ENCODE results near the gene DIAPH3. TPM values are rescaled to one million over a fixed set of nuclear protein-coding genes. Genes with fewer than 3 reads are reported as not detected.

Gene DIAPH3
- polyA plus RNA-seq, 3 donors = 0.04 to 0.09 TPM; not detected in 1

- DNase-seq = no peak
- TF ChIP-seq, protein P1, sequence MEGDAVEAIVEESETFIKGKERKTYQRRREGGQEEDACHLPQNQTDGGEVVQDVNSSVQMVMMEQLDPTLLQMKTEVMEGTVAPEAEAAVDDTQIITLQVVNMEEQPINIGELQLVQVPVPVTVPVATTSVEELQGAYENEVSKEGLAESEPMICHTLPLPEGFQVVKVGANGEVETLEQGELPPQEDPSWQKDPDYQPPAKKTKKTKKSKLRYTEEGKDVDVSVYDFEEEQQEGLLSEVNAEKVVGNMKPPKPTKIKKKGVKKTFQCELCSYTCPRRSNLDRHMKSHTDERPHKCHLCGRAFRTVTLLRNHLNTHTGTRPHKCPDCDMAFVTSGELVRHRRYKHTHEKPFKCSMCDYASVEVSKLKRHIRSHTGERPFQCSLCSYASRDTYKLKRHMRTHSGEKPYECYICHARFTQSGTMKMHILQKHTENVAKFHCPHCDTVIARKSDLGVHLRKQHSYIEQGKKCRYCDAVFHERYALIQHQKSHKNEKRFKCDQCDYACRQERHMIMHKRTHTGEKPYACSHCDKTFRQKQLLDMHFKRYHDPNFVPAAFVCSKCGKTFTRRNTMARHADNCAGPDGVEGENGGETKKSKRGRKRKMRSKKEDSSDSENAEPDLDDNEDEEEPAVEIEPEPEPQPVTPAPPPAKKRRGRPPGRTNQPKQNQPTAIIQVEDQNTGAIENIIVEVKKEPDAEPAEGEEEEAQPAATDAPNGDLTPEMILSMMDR (IDR thresholded peaks at IDR 0.05) = no peak
- H3K27me3 ChIP-seq (ENCODE audit: control insufficient read depth in 2 of 2, insufficient read depth in 2 of 2, low read length in 2 of 2) = no peaks in the 10 kb centered on the region
- Mint-ChIP-seq H3K27ac (no peak overlapping the region), H3K36me3 (no peaks in the 10 kb centered on the region), H3K27me3 (ENCODE audit: low read depth in 3 of 3) (no peaks in the 10 kb centered on the region), H3K4me3 (no peak overlapping the region), H3K4me1 (no peaks in the 10 kb centered on the region), H3K9me3 (no peaks in the 10 kb centered on the region)
- H3K4me1 ChIP-seq (ENCODE audit: control insufficient read depth in 1 of 2, insufficient read depth in 2 of 2, low read length in 2 of 2) = no peaks in the 10 kb centered on the region
- H3K9me3 ChIP-seq (replicated peaks in 1 of 2; ENCODE audit: control insufficient read depth in 1 of 2, insufficient read depth in 1 of 2, low read length in 2 of 2) = no peaks in the 10 kb centered on the region
- H3K79me2 ChIP-seq (ENCODE audit: insufficient read depth, low read length) = no peaks in the 10 kb centered on the region
- H2AFZ ChIP-seq (ENCODE audit: insufficient read depth, low read depth, low read length, poor library complexity, severe bottlenecking) = no peak overlapping the region
- intact Hi-C loops (cut with micrococcal nuclease) = no loop called here
- no peak overlapping the region for H3K4me3 ChIP-seq (replicated peaks in 1 of 3; ENCODE audit: low read depth in 2 of 3, low read length in 3 of 3)
- no peak overlapping the region for H3K4me2 ChIP-seq (replicated peaks; ENCODE audit: extremely low read depth, low read length, poor library complexity, severe bottlenecking)
- WGBS (ENCODE audit: insufficient coverage) = 100% methylated on average over 2 of the region's 3 CpGs
- H3K27ac ChIP-seq (ENCODE audit: low read depth in 1 of 2, low read length in 2 of 2) = no peak overlapping the region
- H4K20me1 ChIP-seq (ENCODE audit: insufficient read depth, low read length) = no peaks in the 10 kb centered on the region
- no peak overlapping the region for H3K9ac ChIP-seq (ENCODE audit: insufficient read depth, low read length, poor library complexity, severe bottlenecking)
- no peaks in the 10 kb centered on the region for H3K36me3 ChIP-seq (replicated peaks in 1 of 2; ENCODE audit: control insufficient read depth in 1 of 2, insufficient read depth in 2 of 2, low read length in 2 of 2)
Measured at GRCh38 chr13:59843040-59843439, 320.7 kb downstream of the DIAPH3 start.

- DNase-seq = no peak
- Histone ChIP-seq H3K4me2 (replicated peaks; ENCODE audit: extremely low read depth, low read length, poor library complexity, severe bottlenecking) (no peak overlapping the region), H3K36me3 (replicated peaks in 1 of 2; ENCODE audit: control insufficient read depth in 1 of 2, insufficient read depth in 2 of 2, low read length in 2 of 2) (no peaks in the 10 kb centered on the region), H3K27ac (ENCODE audit: low read depth in 1 of 2, low read length in 2 of 2) (no peak overlapping the region), H3K9ac (ENCODE audit: insufficient read depth, low read length, poor library complexity, severe bottlenecking) (no peak overlapping the region), H3K79me2 (ENCODE audit: insufficient read depth, low read length) (no peaks in the 10 kb centered on the region), H2AFZ (ENCODE audit: insufficient read depth, low read depth, low read length, poor library complexity, severe bottlenecking) (no peak overlapping the region), H3K27me3 (ENCODE audit: control insufficient read depth in 2 of 2, insufficient read depth in 2 of 2, low read length in 2 of 2) (no peaks in the 10 kb centered on the region), H3K4me1 (ENCODE audit: control insufficient read depth in 1 of 2, insufficient read depth in 2 of 2, low read length in 2 of 2) (no peaks in the 10 kb centered on the region), H3K4me3 (replicated peaks in 1 of 3; ENCODE audit: low read depth in 2 of 3, low read length in 3 of 3) (no peak overlapping the region), H4K20me1 (ENCODE audit: insufficient read depth, low read length) (no peaks in the 10 kb centered on the region), H3K9me3 (replicated peaks in 1 of 2; ENCODE audit: control insufficient read depth in 1 of 2, insufficient read depth in 1 of 2, low read length in 2 of 2) (no peaks in the 10 kb centered on the region)
- H3K9me3 Mint-ChIP-seq = no peaks in the 10 kb centered on the region
- TF ChIP-seq, protein P1 (IDR thresholded peaks at IDR 0.05) = no peak
- no peak overlapping the region for H3K4me3 Mint-ChIP-seq
- H3K27ac Mint-ChIP-seq = no peak overlapping the region
- 100% methylated on average over 2 of the region's 4 CpGs for WGBS (ENCODE audit: insufficient coverage)
- intact Hi-C loops (cut with micrococcal nuclease) = no loop called here
- no peaks in the 10 kb centered on the region for H3K36me3 Mint-ChIP-seq
- H3K4me1 Mint-ChIP-seq = no peaks in the 10 kb centered on the region
- H3K27me3 Mint-ChIP-seq (ENCODE audit: low read depth in 3 of 3) = no peaks in the 10 kb centered on the region
Measured at GRCh38 chr13:59842507-59842906, 321.2 kb downstream of the DIAPH3 start.

Data from CD14-positive monocyte (primary cell).